Caco-2 (cell line): ENCODE data around the gene SPOCK1. TPM values are rescaled to one million over a fixed set of nuclear protein-coding genes. Genes with fewer than 3 reads are reported as not detected.

Experiments used
- BruUV-seq: library from RNA; stranded (reverse); fragments of 400-500 nt; replicated peaks from 2 replicates; lab custom pipeline; 2021; lab: Mats Ljungman, UMichigan
- CTCF ChIA-PET: fragments of 300-600 bp; sonication (Branson Sonifier 250); formaldehyde crosslinking; loops from one replicate; lab custom pipeline; 2022; ENCODE audit warnings: antibody characterized with exemption; lab: Charles Lee
- POLR2A ChIA-PET: fragments of 300-600 bp; sonication (Branson Sonifier 250); formaldehyde crosslinking; loops from one replicate; lab custom pipeline; 2022; ENCODE audit warnings: antibody characterized with exemption; lab: Charles Lee
- DNase-seq, 2 experiments: peaks; one replicate each; pipeline versions ENCODE4 v3.0.0 to v3.0.0-alpha.2; 2020 to 2022
- H3K27me3 ChIP-seq: replicated peaks from 2 replicates; pipeline ENCODE4 v1.6.0; 2011; ENCODE audit warnings: low read length; ENCODE audit not compliant: control insufficient read depth, insufficient read depth
- H3K36me3 ChIP-seq: 2 replicates; pipeline ENCODE4 v1.5.1; 2011; ENCODE audit warnings: low read length; ENCODE audit not compliant: control insufficient read depth, insufficient read depth
- H3K4me1 ChIP-seq: fragments of 250-450 bp; sonication (Bioruptor Pico); 2 replicates; pipeline ENCODE4 v1.5.1; 2020; ENCODE audit warnings: mild to moderate bottlenecking
- H3K4me3 ChIP-seq: 2 replicates; pipeline ENCODE4 v1.5.1; 2011; ENCODE audit warnings: low read depth, mild to moderate bottlenecking, control low read depth, low read length
- H3K9me3 ChIP-seq: fragments of 250-450 bp; sonication (Bioruptor Pico); 2 replicates; pipeline ENCODE4 v1.5.1; 2020; ENCODE audit warnings: mild to moderate bottlenecking, moderate library complexity
- H3K27ac Mint-ChIP-seq: one replicate; pipeline ENCODE4 v1.8.0; 2022; ENCODE audit warnings: mixed read lengths; ENCODE audit not compliant: unreplicated experiment
- H3K27me3 Mint-ChIP-seq: one replicate; pipeline ENCODE4 v1.8.0; 2022; ENCODE audit warnings: mixed read lengths; ENCODE audit not compliant: insufficient read depth, unreplicated experiment
- H3K36me3 Mint-ChIP-seq: one replicate; pipeline ENCODE4 v1.8.0; 2022; ENCODE audit warnings: mild to moderate bottlenecking, mixed read lengths; ENCODE audit not compliant: insufficient read depth, unreplicated experiment
- H3K4me1 Mint-ChIP-seq: one replicate; pipeline ENCODE4 v1.8.0; 2022; ENCODE audit warnings: low read depth, mixed read lengths; ENCODE audit not compliant: unreplicated experiment
- H3K4me3 Mint-ChIP-seq: one replicate; pipeline ENCODE4 v1.8.0; 2022; ENCODE audit warnings: mild to moderate bottlenecking, moderate library complexity, mixed read lengths; ENCODE audit not compliant: unreplicated experiment
- H3K9me3 Mint-ChIP-seq: one replicate; pipeline ENCODE4 v1.8.0; 2022; ENCODE audit warnings: mixed read lengths; ENCODE audit not compliant: unreplicated experiment
- intact Hi-C: fragments of 100-400 bp; cut with micrococcal nuclease; formaldehyde crosslinking; loops from one replicate; pipeline ENCODE4 v1.10.0; 2022; ENCODE audit not compliant: unreplicated experiment
- total RNA-seq: library from RNA; stranded (reverse); gene quantifications from 2 replicates; pipeline ENCODE4 v1.2.3, GENCODE V29; 2022
- TF ChIP-seq, protein P1 (sequence below), 2 experiments: fragments of 200-600 bp in 1 of 2; IDR thresholded peaks; 1 replicate in 1 of 2; 2 replicates in 1 of 2; pipeline versions ENCODE4 v1.5.1 to v1.8.0; 2011 to 2022; ENCODE audit warnings: antibody characterized with exemption in 1 of 2, control low read depth in 1 of 2, inconsistent platforms in 1 of 2, low read depth in 1 of 2, low read length in 1 of 2, mild to moderate bottlenecking in 1 of 2, moderate library complexity in 1 of 2; ENCODE audit not compliant: insufficient read depth in 1 of 2, severe bottlenecking in 1 of 2, unreplicated experiment in 1 of 2

Gene SPOCK1
- total RNA-seq, 1 experiment from 2014 or later, result not detected

DNA sequence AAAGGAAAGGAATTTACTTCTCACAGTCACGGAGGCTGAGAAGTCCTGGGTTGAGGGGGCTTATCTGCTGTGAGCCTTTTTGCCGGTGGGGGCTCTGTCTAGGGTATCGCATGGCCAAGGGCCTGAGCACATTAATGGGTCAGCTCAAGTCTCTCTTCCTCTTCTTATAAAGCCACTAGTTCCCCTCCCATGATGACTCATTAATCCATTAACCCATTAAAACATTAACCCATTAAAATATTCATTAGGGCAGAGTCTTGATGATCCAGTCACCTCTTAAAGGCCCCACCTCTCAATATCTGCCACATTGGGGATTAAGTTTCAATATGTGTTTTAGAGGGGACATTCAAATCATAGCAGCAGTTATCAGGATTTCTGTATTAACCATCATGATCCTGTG lies 406.3 kb downstream of the SPOCK1 start:
- no peak overlapping the region for H3K27ac Mint-ChIP-seq
- no TSS peak for BruUV-seq
- DNase-seq, result no peak
- no peaks in the 10 kb centered on the region for H3K9me3 Mint-ChIP-seq
- no peaks in the 10 kb centered on the region for H3K4me1 ChIP-seq
- POLR2A ChIA-PET, result no interaction called here
- H3K27me3 ChIP-seq, result no peaks in the 10 kb centered on the region; the same call in 1 of the 2 replicates
- no peaks in the 10 kb centered on the region for H3K36me3 ChIP-seq
- no peaks in the 10 kb centered on the region for H3K4me1 Mint-ChIP-seq
- H3K4me3 Mint-ChIP-seq, result no peak overlapping the region
- H3K4me3 ChIP-seq, result no peak overlapping the region
- H3K27me3 Mint-ChIP-seq, result peaks cover 15% of the 10 kb centered on the region
- no peaks in the 10 kb centered on the region for H3K9me3 ChIP-seq
- CTCF ChIA-PET, result no interaction called here
- intact Hi-C loops, result no loop called here
- TF ChIP-seq, protein P1, sequence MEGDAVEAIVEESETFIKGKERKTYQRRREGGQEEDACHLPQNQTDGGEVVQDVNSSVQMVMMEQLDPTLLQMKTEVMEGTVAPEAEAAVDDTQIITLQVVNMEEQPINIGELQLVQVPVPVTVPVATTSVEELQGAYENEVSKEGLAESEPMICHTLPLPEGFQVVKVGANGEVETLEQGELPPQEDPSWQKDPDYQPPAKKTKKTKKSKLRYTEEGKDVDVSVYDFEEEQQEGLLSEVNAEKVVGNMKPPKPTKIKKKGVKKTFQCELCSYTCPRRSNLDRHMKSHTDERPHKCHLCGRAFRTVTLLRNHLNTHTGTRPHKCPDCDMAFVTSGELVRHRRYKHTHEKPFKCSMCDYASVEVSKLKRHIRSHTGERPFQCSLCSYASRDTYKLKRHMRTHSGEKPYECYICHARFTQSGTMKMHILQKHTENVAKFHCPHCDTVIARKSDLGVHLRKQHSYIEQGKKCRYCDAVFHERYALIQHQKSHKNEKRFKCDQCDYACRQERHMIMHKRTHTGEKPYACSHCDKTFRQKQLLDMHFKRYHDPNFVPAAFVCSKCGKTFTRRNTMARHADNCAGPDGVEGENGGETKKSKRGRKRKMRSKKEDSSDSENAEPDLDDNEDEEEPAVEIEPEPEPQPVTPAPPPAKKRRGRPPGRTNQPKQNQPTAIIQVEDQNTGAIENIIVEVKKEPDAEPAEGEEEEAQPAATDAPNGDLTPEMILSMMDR (IDR thresholded peaks at IDR 0.05; ENCODE audit: insufficient read depth in 1 of 2, low read depth in 1 of 2, low read length in 1 of 2, severe bottlenecking in 1 of 2, unreplicated experiment in 1 of 2), result no peak
- no peaks in the 10 kb centered on the region for H3K36me3 Mint-ChIP-seq

DNA sequence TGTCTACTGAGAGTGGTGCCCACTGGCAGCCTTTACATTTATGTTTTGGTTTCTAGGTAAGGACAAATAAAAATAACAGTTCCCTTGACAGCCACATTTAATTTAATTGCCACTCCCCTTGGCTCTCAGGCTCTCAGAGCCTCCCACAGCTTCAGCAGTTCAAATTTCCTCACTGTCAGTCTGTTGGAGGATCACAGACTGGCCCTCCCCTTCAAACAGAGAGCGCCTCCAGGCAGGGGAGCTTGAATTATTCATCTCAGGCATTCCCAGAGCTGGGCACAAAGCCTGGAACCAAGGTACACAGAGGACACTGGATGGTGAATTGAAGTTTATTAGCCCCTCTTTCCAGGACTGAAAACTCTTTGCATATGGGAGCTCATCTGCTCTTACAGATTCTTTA lies 407.7 kb downstream of the SPOCK1 start:
- Mint-ChIP-seq H3K36me3 (no peaks in the 10 kb centered on the region), H3K9me3 (no peaks in the 10 kb centered on the region), H3K4me3 (no peak overlapping the region), H3K4me1 (no peaks in the 10 kb centered on the region), H3K27me3 (peaks cover 15% of the 10 kb centered on the region), H3K27ac (no peak overlapping the region)
- TF ChIP-seq, protein P1 (IDR thresholded peaks at IDR 0.05; ENCODE audit: insufficient read depth in 1 of 2, low read depth in 1 of 2, low read length in 1 of 2, severe bottlenecking in 1 of 2, unreplicated experiment in 1 of 2), result no peak
- H3K27me3 ChIP-seq, result no peaks in the 10 kb centered on the region
- H3K4me1 ChIP-seq, result no peaks in the 10 kb centered on the region
- intact Hi-C loops, result no loop called here
- POLR2A ChIA-PET, result no interaction called here
- no peak for DNase-seq
- no peak overlapping the region for H3K4me3 ChIP-seq
- H3K36me3 ChIP-seq, result no peaks in the 10 kb centered on the region
- H3K9me3 ChIP-seq, result no peaks in the 10 kb centered on the region
- CTCF ChIA-PET, result no interaction called here
- no TSS peak for BruUV-seq

DNA sequence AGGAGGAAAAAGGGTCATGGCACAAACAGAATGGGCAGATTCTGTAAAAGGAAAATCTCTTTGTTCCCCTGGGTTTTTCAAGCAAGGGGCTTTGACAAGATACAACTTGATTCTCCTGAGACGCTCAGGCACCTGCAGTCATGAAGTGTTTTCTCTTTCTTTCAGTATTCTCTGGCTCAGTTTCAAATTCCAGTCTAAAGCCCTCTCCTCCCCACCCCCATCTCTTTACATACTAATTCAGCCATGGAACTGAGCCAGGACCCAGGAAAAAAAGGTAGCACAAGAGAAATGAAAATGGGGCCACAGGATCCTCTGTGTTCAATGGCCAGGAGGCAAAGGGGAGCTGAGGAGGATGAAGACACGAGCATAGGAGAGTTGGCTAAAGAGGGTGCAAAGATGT lies 408.4 kb downstream of the SPOCK1 start:
- no peaks in the 10 kb centered on the region for H3K9me3 ChIP-seq
- Mint-ChIP-seq H3K4me1 (no peaks in the 10 kb centered on the region), H3K36me3 (no peaks in the 10 kb centered on the region), H3K27me3 (peaks cover 19% of the 10 kb centered on the region), H3K27ac (no peak overlapping the region), H3K4me3 (no peak overlapping the region), H3K9me3 (no peaks in the 10 kb centered on the region)
- intact Hi-C loops, result no loop called here
- no peaks in the 10 kb centered on the region for H3K27me3 ChIP-seq
- no peaks in the 10 kb centered on the region for H3K4me1 ChIP-seq
- TF ChIP-seq, protein P1 (IDR thresholded peaks at IDR 0.05; ENCODE audit: insufficient read depth in 1 of 2, low read depth in 1 of 2, low read length in 1 of 2, severe bottlenecking in 1 of 2, unreplicated experiment in 1 of 2), result no peak
- BruUV-seq, result no TSS peak
- no peak overlapping the region for H3K4me3 ChIP-seq
- POLR2A ChIA-PET, result no interaction called here
- no peak for DNase-seq
- no peaks in the 10 kb centered on the region for H3K36me3 ChIP-seq
- CTCF ChIA-PET, result no interaction called here
